Measurements from ENCODE around the gene UCK1.
A peak's percentile ranks its signal among the peaks of the same experiment; 100 is the strongest.

UCK1 gene

GRCh38 chr9:131575946-131576853, 45.1 kb upstream of the UCK1 start:
- TF ChIP-seq YY1 (IDR thresholded peaks at IDR 0.05; ENCODE audit: insufficient read depth, insufficient read length) = no peak
- no peak for TF ChIP-seq SUZ12 (IDR thresholded peaks at IDR 0.05; ENCODE audit: extremely low read depth, insufficient read depth, insufficient read length)
- TF ChIP-seq ZNF274 (IDR thresholded peaks at IDR 0.05; ENCODE audit: low read depth, low read length) = no peak
- Histone ChIP-seq H3K4me3 (ENCODE audit: insufficient read length, low read depth) (no peak overlapping the region), H3K4me1 (ENCODE audit: insufficient read depth, insufficient read length) (peaks cover 8% of the 10 kb centered on the region), H3K27me3 (ENCODE audit: insufficient read depth, insufficient read length) (no peaks in the 10 kb centered on the region), H3K36me3 (ENCODE audit: insufficient read depth, insufficient read length, low read length) (peaks cover 62% of the 10 kb centered on the region), H3K9ac (ENCODE audit: insufficient read length, low read depth) (no peak overlapping the region), H3K9me3 (ENCODE audit: insufficient read depth, low read length) (no peaks in the 10 kb centered on the region)
- no peak for DNase-seq (ENCODE audit: low read depth, low spot score)

DNA sequence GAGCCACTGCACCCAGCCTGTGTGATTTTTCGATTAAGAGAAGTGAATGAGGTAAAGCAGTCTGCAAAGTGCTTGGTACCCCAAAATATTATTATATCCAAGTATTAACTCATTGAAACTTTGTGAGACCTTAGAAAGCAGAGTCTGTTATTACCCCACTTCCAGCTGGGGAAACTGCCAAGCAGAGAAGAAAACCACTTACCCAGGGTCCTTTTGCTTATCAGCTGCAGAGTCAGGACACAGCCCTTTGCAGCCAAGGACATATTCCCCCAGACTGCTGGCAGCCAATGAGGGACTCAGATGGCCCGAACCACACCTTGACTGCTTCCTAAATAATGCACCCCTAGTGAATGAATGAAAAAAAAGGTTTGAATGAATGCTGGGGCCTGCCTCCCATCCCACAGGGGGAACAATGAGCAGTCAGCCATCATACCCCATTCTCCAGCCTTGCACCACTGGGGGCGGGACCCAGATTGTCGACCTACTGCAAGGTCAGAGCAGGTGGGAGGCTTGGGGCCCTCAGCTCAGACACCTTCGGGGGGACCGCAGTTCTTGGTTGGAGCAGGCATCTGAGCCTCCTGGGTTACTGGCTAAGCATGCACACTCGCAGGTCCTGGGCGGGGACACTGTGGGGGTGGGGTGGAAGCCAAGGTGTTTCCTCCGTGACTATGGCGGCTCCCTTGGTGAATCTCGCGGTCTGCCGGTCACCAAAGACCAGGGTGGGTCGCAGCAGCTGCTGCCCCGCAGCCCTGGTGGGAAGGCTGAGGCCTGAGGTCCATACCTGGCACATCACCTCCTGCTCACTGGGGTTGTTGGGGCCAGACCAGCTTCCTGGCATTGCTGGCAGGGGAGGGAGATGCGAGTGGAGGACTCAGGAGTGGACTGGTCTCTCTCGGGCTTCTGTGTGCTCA, 43.9 kb upstream of the UCK1 start:
- TF ChIP-seq SUZ12 (IDR thresholded peaks at IDR 0.05; ENCODE audit: extremely low read depth, insufficient read depth, insufficient read length) = no peak
- no peak for TF ChIP-seq YY1 (IDR thresholded peaks at IDR 0.05; ENCODE audit: insufficient read depth, insufficient read length)
- TF ChIP-seq ZNF274 (IDR thresholded peaks at IDR 0.05; ENCODE audit: low read depth, low read length) = no peak
- Histone ChIP-seq H3K4me3 (ENCODE audit: insufficient read length, low read depth) (no peak overlapping the region), H3K27me3 (ENCODE audit: insufficient read depth, insufficient read length) (no peaks in the 10 kb centered on the region), H3K9me3 (ENCODE audit: insufficient read depth, low read length) (no peaks in the 10 kb centered on the region), H3K4me1 (ENCODE audit: insufficient read depth, insufficient read length) (peaks cover 8% of the 10 kb centered on the region), H3K9ac (ENCODE audit: insufficient read length, low read depth) (no peak overlapping the region), H3K36me3 (ENCODE audit: insufficient read depth, insufficient read length, low read length) (peaks cover 53% of the 10 kb centered on the region)
- DNase-seq (ENCODE audit: low read depth, low spot score) = no peak

DNA sequence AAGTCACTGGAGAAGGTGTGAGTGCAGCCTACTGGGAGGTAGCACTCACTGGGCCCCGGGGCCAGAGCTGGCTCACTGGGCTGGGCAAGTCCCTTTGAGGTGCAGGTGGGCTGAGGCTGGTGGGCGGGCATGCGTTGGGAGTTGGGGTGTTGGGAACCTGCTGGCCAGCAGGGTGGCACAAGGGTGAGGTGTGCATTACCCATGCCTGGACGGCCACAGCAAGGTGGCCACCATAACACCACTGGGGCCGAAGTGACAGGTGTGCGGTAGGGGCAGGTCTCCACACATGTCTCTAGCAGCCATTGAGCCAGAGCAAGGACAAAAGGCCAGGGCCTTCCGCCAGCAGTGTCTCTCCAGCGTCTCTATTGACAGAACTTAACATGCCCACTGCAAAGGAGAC, 36.8 kb upstream of the UCK1 start:
- H3K36me3 ChIP-seq (ENCODE audit: insufficient read depth, insufficient read length, low read length) = peaks cover 3% of the 10 kb centered on the region
- H3K27me3 ChIP-seq (ENCODE audit: insufficient read depth, insufficient read length) = no peaks in the 10 kb centered on the region
- no peak overlapping the region for H3K4me3 ChIP-seq (ENCODE audit: insufficient read length, low read depth)
- H3K4me1 ChIP-seq (ENCODE audit: insufficient read depth, insufficient read length) = no peaks in the 10 kb centered on the region
- no peak overlapping the region for H3K9ac ChIP-seq (ENCODE audit: insufficient read length, low read depth)
- TF ChIP-seq SUZ12 (IDR thresholded peaks at IDR 0.05; ENCODE audit: extremely low read depth, insufficient read depth, insufficient read length) (no peak), YY1 (IDR thresholded peaks at IDR 0.05; ENCODE audit: insufficient read depth, insufficient read length) (no peak), ZNF274 (IDR thresholded peaks at IDR 0.05; ENCODE audit: low read depth, low read length) (no peak)
- DNase-seq (ENCODE audit: low read depth, low spot score) = no peak
- H3K9me3 ChIP-seq (ENCODE audit: insufficient read depth, low read length) = peaks cover 4% of the 10 kb centered on the region; the same call in 1 of the 2 replicates

DNA sequence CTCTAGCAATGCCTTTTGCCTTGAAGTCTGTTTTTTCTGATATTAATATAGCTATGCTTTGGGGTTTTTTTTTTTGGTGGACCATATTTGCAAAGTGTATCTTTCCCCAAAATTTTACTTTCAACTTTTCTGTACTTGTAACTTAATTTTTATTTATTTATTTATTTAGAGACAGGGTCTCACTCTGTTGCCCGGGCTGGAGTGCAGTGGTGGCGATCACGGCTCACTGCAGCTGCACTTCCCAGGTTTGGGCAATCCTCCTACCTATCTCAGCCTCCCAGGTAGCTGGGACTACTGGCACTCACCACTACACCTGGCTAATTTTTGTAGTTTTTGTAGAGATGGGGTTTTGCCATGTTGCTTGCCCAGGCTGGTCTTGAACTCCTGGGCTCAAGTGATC, 35.1 kb upstream of the UCK1 start:
- H3K9me3 ChIP-seq (ENCODE audit: insufficient read depth, low read length) = peaks cover 10% of the 10 kb centered on the region; the same call in 1 of the 2 replicates
- no peak overlapping the region for H3K4me3 ChIP-seq (ENCODE audit: insufficient read length, low read depth)
- H3K27me3 ChIP-seq (ENCODE audit: insufficient read depth, insufficient read length) = no peaks in the 10 kb centered on the region
- TF ChIP-seq YY1 (IDR thresholded peaks at IDR 0.05; ENCODE audit: insufficient read depth, insufficient read length) (no peak), ZNF274 (IDR thresholded peaks at IDR 0.05; ENCODE audit: low read depth, low read length) (no peak), SUZ12 (IDR thresholded peaks at IDR 0.05; ENCODE audit: extremely low read depth, insufficient read depth, insufficient read length) (no peak)
- no peaks in the 10 kb centered on the region for H3K4me1 ChIP-seq (ENCODE audit: insufficient read depth, insufficient read length)
- H3K9ac ChIP-seq (ENCODE audit: insufficient read length, low read depth) = no peak overlapping the region
- H3K36me3 ChIP-seq (ENCODE audit: insufficient read depth, insufficient read length, low read length) = no peaks in the 10 kb centered on the region
- DNase-seq (ENCODE audit: low read depth, low spot score) = no peak

- Histone ChIP-seq H3K9me3 (ENCODE audit: insufficient read depth, low read length) (peaks cover 10% of the 10 kb centered on the region; the same call in 1 of the 2 replicates), H3K4me1 (ENCODE audit: insufficient read depth, insufficient read length) (no peaks in the 10 kb centered on the region), H3K9ac (ENCODE audit: insufficient read length, low read depth) (no peak overlapping the region), H3K27me3 (ENCODE audit: insufficient read depth, insufficient read length) (no peaks in the 10 kb centered on the region), H3K4me3 (ENCODE audit: insufficient read length, low read depth) (no peak overlapping the region), H3K36me3 (ENCODE audit: insufficient read depth, insufficient read length, low read length) (no peaks in the 10 kb centered on the region)
- TF ChIP-seq YY1 (IDR thresholded peaks at IDR 0.05; ENCODE audit: insufficient read depth, insufficient read length) (no peak), ZNF274 (IDR thresholded peaks at IDR 0.05; ENCODE audit: low read depth, low read length) (no peak), SUZ12 (IDR thresholded peaks at IDR 0.05; ENCODE audit: extremely low read depth, insufficient read depth, insufficient read length) (no peak)
- DNase-seq (ENCODE audit: low read depth, low spot score) = no peak
Observed at GRCh38 chr9:131565369-131565768, 34.3 kb upstream of the UCK1 start.

- Histone ChIP-seq H3K9ac (ENCODE audit: insufficient read length, low read depth) (no peak overlapping the region), H3K9me3 (ENCODE audit: insufficient read depth, low read length) (peaks cover 10% of the 10 kb centered on the region; the same call in 1 of the 2 replicates), H3K4me3 (ENCODE audit: insufficient read length, low read depth) (no peak overlapping the region), H3K4me1 (ENCODE audit: insufficient read depth, insufficient read length) (peaks cover 6% of the 10 kb centered on the region), H3K36me3 (ENCODE audit: insufficient read depth, insufficient read length, low read length) (peaks cover 3% of the 10 kb centered on the region), H3K27me3 (ENCODE audit: insufficient read depth, insufficient read length) (no peaks in the 10 kb centered on the region)
- DNase-seq (ENCODE audit: low read depth, low spot score) = peak; percentile 38
- TF ChIP-seq ZNF274 (IDR thresholded peaks at IDR 0.05; ENCODE audit: low read depth, low read length) (no peak), YY1 (IDR thresholded peaks at IDR 0.05; ENCODE audit: insufficient read depth, insufficient read length) (no peak), SUZ12 (IDR thresholded peaks at IDR 0.05; ENCODE audit: extremely low read depth, insufficient read depth, insufficient read length) (no peak)
Observed at GRCh38 chr9:131562032-131562959, 31.2 kb upstream of the UCK1 start.

All from NT2/D1 (cell line).